Omental fat pad (tissue), 4 donors: ENCODE measurements around the gene SLC35F3. TPM values are rescaled to one million over a fixed set of nuclear protein-coding genes. Genes with fewer than 3 reads are reported as not detected.
"Not testable (repeated sequence)": the region's sequence is repeated elsewhere in the genome, so short reads cannot be mapped to it uniquely, and the experiment has no call there.

Source experiments
- ATAC-seq: fragments of 150-250 bp; one replicate; pipeline ENCODE4 v1.9.1; 2016; ENCODE audit warnings: mild to moderate bottlenecking, moderate library complexity; ENCODE audit not compliant: low FRiP score
- DNase-seq: peaks from one replicate; pipeline ENCODE4 v3.0.0-alpha.2; 2019; ENCODE audit warnings: low spot score
- total RNA-seq, 4 donors: library from RNA; depleted of rRNA; stranded (reverse); fragments of >200 nt; gene quantifications; one replicate each; pipeline ENCODE4 v1.1.0, GENCODE V29; 2016
- TF ChIP-seq, protein P1 (sequence below), 3 donors: fragments of 450-650 bp; IDR thresholded peaks; one replicate each; pipeline ENCODE4 v1.5.1; 2016 to 2017; ENCODE audit warnings: antibody characterized with exemption in 3 of 3, mild to moderate bottlenecking in 3 of 3, moderate library complexity in 2 of 3

The SLC35F3 gene
- total RNA-seq, 4 donors from 2014 or later = 0.09 TPM; not detected in 3

DNA sequence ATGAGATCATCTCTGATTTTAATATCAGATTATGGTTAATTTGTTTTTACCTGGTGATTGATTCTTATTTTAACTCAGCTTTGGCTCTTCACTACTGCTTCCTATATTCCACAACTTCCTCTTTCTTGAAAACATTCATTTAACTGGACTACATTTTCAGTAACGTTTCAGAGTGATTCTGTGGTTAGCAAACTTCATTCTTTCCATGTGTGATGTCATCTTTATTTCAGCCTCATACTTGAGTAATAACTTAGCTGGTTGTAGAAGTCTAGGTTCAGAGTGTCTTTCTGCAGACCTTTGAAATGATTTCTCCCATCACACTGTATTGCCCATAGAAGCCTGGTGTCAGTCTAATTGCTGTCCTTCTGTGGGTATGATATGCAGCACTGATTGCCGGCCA lies 36.0 kb upstream of the SLC35F3 start:
- DNase-seq (no peak), ATAC-seq (no peak)
- TF ChIP-seq, protein P1, sequence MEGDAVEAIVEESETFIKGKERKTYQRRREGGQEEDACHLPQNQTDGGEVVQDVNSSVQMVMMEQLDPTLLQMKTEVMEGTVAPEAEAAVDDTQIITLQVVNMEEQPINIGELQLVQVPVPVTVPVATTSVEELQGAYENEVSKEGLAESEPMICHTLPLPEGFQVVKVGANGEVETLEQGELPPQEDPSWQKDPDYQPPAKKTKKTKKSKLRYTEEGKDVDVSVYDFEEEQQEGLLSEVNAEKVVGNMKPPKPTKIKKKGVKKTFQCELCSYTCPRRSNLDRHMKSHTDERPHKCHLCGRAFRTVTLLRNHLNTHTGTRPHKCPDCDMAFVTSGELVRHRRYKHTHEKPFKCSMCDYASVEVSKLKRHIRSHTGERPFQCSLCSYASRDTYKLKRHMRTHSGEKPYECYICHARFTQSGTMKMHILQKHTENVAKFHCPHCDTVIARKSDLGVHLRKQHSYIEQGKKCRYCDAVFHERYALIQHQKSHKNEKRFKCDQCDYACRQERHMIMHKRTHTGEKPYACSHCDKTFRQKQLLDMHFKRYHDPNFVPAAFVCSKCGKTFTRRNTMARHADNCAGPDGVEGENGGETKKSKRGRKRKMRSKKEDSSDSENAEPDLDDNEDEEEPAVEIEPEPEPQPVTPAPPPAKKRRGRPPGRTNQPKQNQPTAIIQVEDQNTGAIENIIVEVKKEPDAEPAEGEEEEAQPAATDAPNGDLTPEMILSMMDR (IDR thresholded peaks at IDR 0.05) = no peak

DNA sequence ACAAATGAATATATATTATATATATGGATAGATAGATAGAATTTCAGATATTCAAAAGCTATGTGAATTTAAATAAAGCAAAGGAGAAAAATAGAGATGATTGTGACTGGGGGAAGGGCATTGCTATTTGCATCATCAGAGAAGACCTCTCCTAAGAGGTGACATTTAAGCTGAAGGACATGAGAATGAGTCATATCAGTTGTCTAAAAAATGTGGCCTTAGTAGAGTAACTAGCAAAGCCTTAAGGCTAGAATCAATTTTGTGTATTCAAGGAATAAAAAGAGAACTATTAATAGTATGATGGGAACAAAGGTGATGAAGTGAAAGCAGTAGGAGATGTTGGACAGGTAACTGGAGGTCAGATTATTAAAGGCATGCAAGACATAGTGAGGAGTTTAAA lies 34.8 kb upstream of the SLC35F3 start:
- ATAC-seq (no peak), DNase-seq (no peak)
- TF ChIP-seq, protein P1 (IDR thresholded peaks at IDR 0.05) = no peak

DNA sequence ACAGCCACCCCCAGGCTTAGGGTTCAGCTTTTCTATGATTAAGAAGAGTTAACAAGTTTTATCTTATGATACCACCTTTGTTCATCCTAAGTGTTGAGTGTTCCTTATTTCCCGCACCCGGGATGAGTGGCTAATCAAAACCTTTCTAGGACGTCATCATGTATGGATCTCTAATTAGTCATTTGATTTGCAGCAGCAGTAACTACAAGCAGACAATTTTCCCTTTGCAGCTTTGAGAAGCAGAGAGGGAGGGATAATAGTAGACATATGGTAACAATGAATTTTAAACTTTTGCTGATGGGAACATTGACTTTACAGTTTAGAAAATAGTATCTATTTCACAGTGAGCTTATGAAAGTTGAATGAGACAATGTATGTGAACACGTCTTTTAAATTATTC lies 30.8 kb upstream of the SLC35F3 start:
- ATAC-seq (no peak), DNase-seq (no peak)
- TF ChIP-seq, protein P1 (IDR thresholded peaks at IDR 0.05) = no peak

DNA sequence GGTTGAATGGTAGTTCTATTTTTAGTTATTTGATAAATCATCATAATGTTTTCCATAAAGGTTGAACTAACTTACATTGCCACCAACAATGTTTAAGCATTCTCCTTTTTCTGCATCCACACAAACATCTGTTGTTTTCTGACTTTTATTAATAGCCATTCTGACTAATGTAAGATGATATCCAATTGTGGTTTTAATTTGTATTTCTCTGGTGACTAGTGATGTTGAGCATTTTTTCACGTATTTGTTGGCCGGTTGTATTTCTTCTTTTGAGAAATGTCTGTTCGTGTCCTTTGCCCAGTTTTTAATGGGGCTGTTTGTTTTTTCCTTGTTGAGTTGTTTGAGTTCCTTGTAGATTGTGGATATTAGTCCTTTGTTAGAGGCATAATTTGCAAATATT lies 24.6 kb upstream of the SLC35F3 start:
- TF ChIP-seq, protein P1 (IDR thresholded peaks at IDR 0.05) = no peak
- ATAC-seq (no peak), DNase-seq (no peak)

GRCh38 chr1:233883671-233884070 lies 20.8 kb upstream of the SLC35F3 start:
- TF ChIP-seq, protein P1 (IDR thresholded peaks at IDR 0.05) = no peak
- DNase-seq = no peak
- no peak for ATAC-seq

DNA sequence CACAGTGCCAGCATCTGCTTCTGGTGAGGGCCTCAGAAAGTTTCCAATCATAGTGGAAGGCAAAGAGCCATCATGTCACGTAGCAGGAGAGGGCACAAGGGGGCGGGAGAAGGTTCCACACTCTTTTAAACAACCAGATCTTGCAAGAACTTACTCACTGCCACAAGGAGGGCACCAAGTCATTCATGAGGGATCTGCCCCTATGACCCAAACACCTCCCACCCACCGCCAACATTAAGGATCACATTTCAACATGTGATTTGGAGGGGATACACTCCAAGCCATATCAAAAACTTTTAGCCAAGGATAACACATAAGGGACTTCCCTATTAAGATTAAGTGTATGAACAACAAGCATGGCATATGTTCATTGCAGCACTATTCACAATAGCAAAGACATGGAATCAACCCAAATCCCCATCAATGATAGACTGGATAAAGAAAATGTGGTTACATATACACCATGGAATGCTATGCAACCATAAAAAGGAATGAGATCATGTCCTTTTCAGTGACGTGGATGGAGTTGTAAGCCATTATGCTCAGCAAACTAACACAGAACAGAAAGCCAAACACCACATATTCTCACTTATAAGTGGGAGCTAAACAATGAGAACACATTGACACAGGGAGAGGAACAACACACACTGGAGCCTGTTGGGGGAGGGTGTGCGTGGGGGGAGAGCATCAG lies 19.9 kb upstream of the SLC35F3 start:
- DNase-seq = no peak
- TF ChIP-seq, protein P1 (IDR thresholded peaks at IDR 0.05) = no peak
- ATAC-seq = no peak

GRCh38 chr1:233885196-233885920 lies 19.1 kb upstream of the SLC35F3 start:
- DNase-seq (no peak), ATAC-seq (no peak)

DNA sequence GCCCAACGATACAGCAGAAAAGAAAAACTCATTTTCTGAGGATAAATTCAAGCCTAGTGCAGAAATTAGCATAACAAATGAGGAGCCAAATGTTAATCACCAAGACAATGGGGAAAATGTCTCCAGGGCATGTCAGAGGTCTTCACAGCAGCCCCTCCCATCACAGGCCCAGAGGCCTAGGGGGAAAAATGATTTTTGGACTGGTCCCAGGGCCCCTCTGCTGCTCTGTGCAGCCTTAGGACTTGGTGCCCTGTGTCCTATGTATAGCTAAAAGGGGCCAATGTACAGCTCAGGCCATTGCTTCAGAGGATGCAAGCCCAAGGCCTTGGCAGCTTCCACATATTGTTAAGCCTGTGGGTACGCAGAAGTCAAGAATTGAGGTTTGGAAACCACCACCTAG lies 13.3 kb upstream of the SLC35F3 start:
- DNase-seq, ATAC-seq: not testable (repeated sequence)

More at GRCh38 chr1:233885196-233885920, 19.1 kb upstream of the SLC35F3 start:
- TF ChIP-seq, protein P1 (IDR thresholded peaks at IDR 0.05) = no peak
